ENCODE results near the gene STK24.

Gene STK24

DNA sequence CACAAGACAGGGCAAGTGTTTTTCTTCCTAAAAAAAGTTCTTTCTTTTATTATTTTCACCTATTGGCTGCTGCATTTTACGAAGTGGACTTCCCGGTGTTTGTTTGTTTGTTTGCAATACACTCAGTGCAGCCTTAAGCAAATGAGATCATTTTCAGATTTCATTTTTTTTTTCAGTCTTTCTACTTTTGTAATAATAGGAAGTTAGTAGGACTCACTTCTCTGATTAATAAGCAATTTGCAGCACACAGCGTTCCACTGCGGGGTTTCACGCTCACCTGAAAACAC lies 128.3 kb downstream of the STK24 start:
- H4K20me1 ChIP-seq (ENCODE audit: low read depth, low read length), result no peaks in the 10 kb centered on the region
- H3K36me3 ChIP-seq (ENCODE audit: low read length), result no peaks in the 10 kb centered on the region
- no peaks in the 10 kb centered on the region for H3K9me2 ChIP-seq (replicated peaks; ENCODE audit: insufficient read depth, low read length)
- TF ChIP-seq, protein P1, sequence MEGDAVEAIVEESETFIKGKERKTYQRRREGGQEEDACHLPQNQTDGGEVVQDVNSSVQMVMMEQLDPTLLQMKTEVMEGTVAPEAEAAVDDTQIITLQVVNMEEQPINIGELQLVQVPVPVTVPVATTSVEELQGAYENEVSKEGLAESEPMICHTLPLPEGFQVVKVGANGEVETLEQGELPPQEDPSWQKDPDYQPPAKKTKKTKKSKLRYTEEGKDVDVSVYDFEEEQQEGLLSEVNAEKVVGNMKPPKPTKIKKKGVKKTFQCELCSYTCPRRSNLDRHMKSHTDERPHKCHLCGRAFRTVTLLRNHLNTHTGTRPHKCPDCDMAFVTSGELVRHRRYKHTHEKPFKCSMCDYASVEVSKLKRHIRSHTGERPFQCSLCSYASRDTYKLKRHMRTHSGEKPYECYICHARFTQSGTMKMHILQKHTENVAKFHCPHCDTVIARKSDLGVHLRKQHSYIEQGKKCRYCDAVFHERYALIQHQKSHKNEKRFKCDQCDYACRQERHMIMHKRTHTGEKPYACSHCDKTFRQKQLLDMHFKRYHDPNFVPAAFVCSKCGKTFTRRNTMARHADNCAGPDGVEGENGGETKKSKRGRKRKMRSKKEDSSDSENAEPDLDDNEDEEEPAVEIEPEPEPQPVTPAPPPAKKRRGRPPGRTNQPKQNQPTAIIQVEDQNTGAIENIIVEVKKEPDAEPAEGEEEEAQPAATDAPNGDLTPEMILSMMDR (IDR thresholded peaks at IDR 0.05; ENCODE audit: insufficient read depth, low read length, poor library complexity, severe bottlenecking), result no peak
- no peak for TF ChIP-seq EZH2phosphoT487 (conservative IDR thresholded peaks at IDR 0.05; ENCODE audit: low read length)
- no peak overlapping the region for H2AFZ ChIP-seq (ENCODE audit: low read depth, low read length, severe bottlenecking)
- H3F3A ChIP-seq (ENCODE audit: insufficient read depth), result no peaks in the 10 kb centered on the region
- H3K79me2 ChIP-seq (ENCODE audit: insufficient read depth, low read length), result no peaks in the 10 kb centered on the region
- H3K9ac ChIP-seq (ENCODE audit: low read length), result no peak overlapping the region
- no peaks in the 10 kb centered on the region for H3K9me3 ChIP-seq (ENCODE audit: insufficient read depth, low read length)
- H3K27ac ChIP-seq (ENCODE audit: low read depth, low read length), result no peak overlapping the region
- no peaks in the 10 kb centered on the region for H3K27me3 ChIP-seq (ENCODE audit: low read length)
- H3K4me3 ChIP-seq (ENCODE audit: insufficient read depth, low read length, poor library complexity, severe bottlenecking), result no peak overlapping the region
- no peak overlapping the region for H3K4me2 ChIP-seq (ENCODE audit: low read depth, low read length, poor library complexity, severe bottlenecking)

DNA sequence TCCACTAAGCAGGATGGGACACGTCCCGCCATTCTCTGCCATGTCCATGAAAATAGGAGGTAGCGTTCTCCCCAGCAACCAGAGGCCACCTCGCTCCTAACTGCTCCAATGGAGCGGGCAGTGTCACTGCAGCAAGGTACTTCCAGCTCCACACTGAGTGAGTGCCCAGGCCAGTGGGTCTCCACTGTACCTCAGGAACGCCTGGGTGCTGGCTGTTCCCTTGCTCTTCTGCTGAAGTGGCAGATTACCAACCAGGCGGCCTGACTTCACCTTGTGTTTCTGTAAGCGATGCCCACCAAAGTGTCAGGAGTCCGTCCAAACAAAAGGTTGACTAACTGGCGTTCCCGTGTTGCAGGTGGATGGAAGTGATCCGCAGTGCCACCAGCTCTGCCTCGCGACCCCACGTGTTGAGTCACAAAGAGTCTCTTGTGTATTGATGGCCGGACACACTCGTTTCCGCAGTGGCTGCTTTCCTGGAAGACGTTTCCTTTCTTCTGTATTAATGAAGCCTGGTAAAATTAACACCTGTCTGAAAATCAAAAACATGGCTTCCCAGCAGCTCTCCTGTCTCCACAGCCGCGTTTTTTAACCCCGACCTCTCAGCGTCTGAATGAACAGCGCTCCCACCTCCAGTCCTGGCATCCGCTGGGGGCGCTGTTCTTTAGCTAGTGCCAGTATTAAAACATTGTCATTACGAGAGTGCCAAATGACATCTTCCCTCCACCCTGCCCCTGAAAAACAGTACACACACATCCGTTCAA lies 128.8 kb downstream of the STK24 start:
- no peaks in the 10 kb centered on the region for H3K27me3 ChIP-seq (ENCODE audit: low read length)
- H3K9ac ChIP-seq (ENCODE audit: low read length), result no peak overlapping the region
- no peaks in the 10 kb centered on the region for H3K79me2 ChIP-seq (ENCODE audit: insufficient read depth, low read length)
- no peaks in the 10 kb centered on the region for H3K9me2 ChIP-seq (replicated peaks; ENCODE audit: insufficient read depth, low read length)
- no peak overlapping the region for H3K4me3 ChIP-seq (ENCODE audit: insufficient read depth, low read length, poor library complexity, severe bottlenecking)
- TF ChIP-seq EZH2phosphoT487 (conservative IDR thresholded peaks at IDR 0.05; ENCODE audit: low read length), result no peak
- TF ChIP-seq, protein P1 (IDR thresholded peaks at IDR 0.05; ENCODE audit: insufficient read depth, low read length, poor library complexity, severe bottlenecking), result peak; percentile 57
- no peaks in the 10 kb centered on the region for H3K36me3 ChIP-seq (ENCODE audit: low read length)
- no peak overlapping the region for H3K4me2 ChIP-seq (ENCODE audit: low read depth, low read length, poor library complexity, severe bottlenecking)
- H3F3A ChIP-seq (ENCODE audit: insufficient read depth), result no peaks in the 10 kb centered on the region
- no peaks in the 10 kb centered on the region for H4K20me1 ChIP-seq (ENCODE audit: low read depth, low read length)
- no peaks in the 10 kb centered on the region for H3K9me3 ChIP-seq (ENCODE audit: insufficient read depth, low read length)
- no peak overlapping the region for H3K27ac ChIP-seq (ENCODE audit: low read depth, low read length)
- no peak overlapping the region for H2AFZ ChIP-seq (ENCODE audit: low read depth, low read length, severe bottlenecking)

DNA sequence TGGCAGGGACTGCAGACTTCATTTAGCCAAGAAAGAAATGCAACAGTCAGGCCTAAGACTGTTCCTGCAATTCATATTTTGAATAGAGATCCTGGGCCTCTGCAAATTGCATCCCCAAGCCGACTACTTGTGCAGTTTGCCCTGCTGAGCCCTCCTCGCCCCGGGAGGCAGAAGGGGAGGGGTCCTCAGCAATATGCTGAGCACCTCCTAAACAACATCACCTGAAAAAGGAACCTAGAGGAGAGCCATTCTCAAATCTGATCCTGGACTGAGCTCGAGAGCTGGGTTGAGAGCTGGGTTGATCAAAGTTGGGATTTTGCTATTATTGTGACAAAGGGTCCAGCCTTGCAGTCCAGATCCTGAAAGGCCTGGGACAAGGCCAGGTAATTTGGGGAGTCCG lies 129.8 kb downstream of the STK24 start:
- H2AFZ ChIP-seq (ENCODE audit: low read depth, low read length, severe bottlenecking), result no peak overlapping the region
- no peaks in the 10 kb centered on the region for H3K9me3 ChIP-seq (ENCODE audit: insufficient read depth, low read length)
- no peaks in the 10 kb centered on the region for H3K79me2 ChIP-seq (ENCODE audit: insufficient read depth, low read length)
- H3K9me2 ChIP-seq (replicated peaks; ENCODE audit: insufficient read depth, low read length), result no peaks in the 10 kb centered on the region
- no peak overlapping the region for H3K27ac ChIP-seq (ENCODE audit: low read depth, low read length)
- H4K20me1 ChIP-seq (ENCODE audit: low read depth, low read length), result no peaks in the 10 kb centered on the region
- no peaks in the 10 kb centered on the region for H3K36me3 ChIP-seq (ENCODE audit: low read length)
- no peaks in the 10 kb centered on the region for H3F3A ChIP-seq (ENCODE audit: insufficient read depth)
- no peak overlapping the region for H3K4me3 ChIP-seq (ENCODE audit: insufficient read depth, low read length, poor library complexity, severe bottlenecking)
- H3K27me3 ChIP-seq (ENCODE audit: low read length), result no peaks in the 10 kb centered on the region
- TF ChIP-seq EZH2phosphoT487 (conservative IDR thresholded peaks at IDR 0.05; ENCODE audit: low read length), result no peak
- TF ChIP-seq, protein P1 (IDR thresholded peaks at IDR 0.05; ENCODE audit: insufficient read depth, low read length, poor library complexity, severe bottlenecking), result no peak
- no peak overlapping the region for H3K9ac ChIP-seq (ENCODE audit: low read length)
- H3K4me2 ChIP-seq (ENCODE audit: low read depth, low read length, poor library complexity, severe bottlenecking), result no peak overlapping the region

All from SU-DHL-6 (cell line).